SH-SY5Y (cell line): Measurements from ENCODE around the gene CLSTN1.

Experiments used
- GATA2 ChIP-seq: IDR thresholded peaks from 2 replicates; pipeline ENCODE4 v1.6.1; 2011; ENCODE audit warnings: mild to moderate bottlenecking, low read depth, low read length
- GATA3 ChIP-seq: IDR thresholded peaks from 2 replicates; pipeline ENCODE4 v1.6.1; 2011; ENCODE audit warnings: low read depth, mild to moderate bottlenecking, low read length, moderate library complexity

DNA sequence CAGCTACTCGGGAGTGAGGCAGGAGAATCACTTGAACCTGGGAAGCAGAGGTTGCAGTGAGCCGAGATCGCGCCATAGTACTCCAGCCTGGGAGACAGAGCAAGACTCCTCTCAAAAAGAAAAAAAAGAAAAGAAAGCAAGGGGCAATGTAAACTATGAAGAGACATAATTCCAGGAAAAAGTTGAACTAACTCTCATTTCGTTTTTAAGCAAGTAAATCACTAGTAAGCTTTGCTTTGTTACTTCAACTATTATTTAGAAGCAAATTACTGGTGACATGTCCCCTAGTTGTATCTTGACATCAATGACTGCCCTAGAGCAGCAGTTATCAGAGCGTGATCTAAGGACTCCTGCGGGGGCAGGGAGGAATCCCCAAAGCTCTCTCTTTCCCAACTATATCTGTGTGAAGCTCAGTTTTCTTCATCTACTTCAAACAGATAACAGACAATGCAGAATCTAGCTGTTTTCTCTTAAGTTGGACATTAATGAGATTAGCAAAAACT lies 18.7 kb downstream of the CLSTN1 start:
- TF ChIP-seq GATA2 (peak; percentile 71), GATA3 (peak; percentile 40)
